HCT116 (cell line): ENCODE results near the gene SF3B1. TPM values are rescaled to one million over a fixed set of nuclear protein-coding genes. Genes with fewer than 3 reads are reported as not detected.

Experiments
- ATAC-seq: fragments of 200-7000 bp; cut with Tn5 transposase; 2 replicates; pipeline ENCODE4 v1.9.1; 2020; ENCODE audit warnings: mild to moderate bottlenecking, moderate library complexity
- BruUV-seq: library from RNA; stranded (reverse); fragments of 400-500 nt; replicated peaks from 2 replicates; lab custom pipeline; 2021; lab: Mats Ljungman, UMichigan
- CTCF ChIA-PET: fragments of 300-600 bp; sonication (Branson Sonifier 250); formaldehyde crosslinking; loops from one replicate; lab custom pipeline; 2021; ENCODE audit warnings: antibody characterized with exemption; lab: Charles Lee
- POLR2A ChIA-PET: fragments of 300-600, 350-600 bp; sonication (Branson Sonifier 250); formaldehyde crosslinking; loops from one replicate; lab custom pipeline; 2021; ENCODE audit warnings: antibody characterized with exemption; lab: Charles Lee
- RAD21 ChIA-PET, 2 experiments: fragments of 300-600 bp; sonication (Branson Sonifier 250); formaldehyde crosslinking; loops; one replicate each; lab custom pipeline; 2023; ENCODE audit warnings: low total read pairs in 2 of 2; ENCODE audit not compliant: uncharacterized antibody in 2 of 2, unreplicated experiment in 2 of 2, low non-redundant PET in 1 of 2; lab: Charles Lee
- DNase-seq: peaks from one replicate; pipeline ENCODE4 v3.0.0-alpha.2; 2010; ENCODE audit warnings: low read depth, low spot score
- H2AFZ ChIP-seq: fragments of 200-600 bp; shearing (Covaris generic), sonication (generic); 2 replicates; pipeline ENCODE4 v1.6.1; 2017; ENCODE audit warnings: low read depth, mixed run types, mixed read lengths, antibody characterized with exemption, low read length; ENCODE audit not compliant: poor library complexity, severe bottlenecking
- H3K27ac ChIP-seq: 2 replicates; pipeline ENCODE4 v1.5.1; 2012; ENCODE audit warnings: low read depth, low read length
- H3K27me3 ChIP-seq: fragments of 200-600 bp; sonication (generic); 2 replicates; pipeline ENCODE4 v1.6.1; 2016; ENCODE audit warnings: mixed run types, low read length, mixed read lengths; ENCODE audit not compliant: insufficient read depth
- H3K36me3 ChIP-seq, 2 experiments: fragments of 200-500 bp in 1 of 2; fragments of 200-600 bp in 1 of 2; sonication (Bioruptor generic) in 1 of 2; sonication (generic) in 1 of 2; 2 replicates each; pipeline versions ENCODE4 v1.5.1 to v1.6.1; 2014 to 2016; ENCODE audit warnings: low read length in 2 of 2, inconsistent platforms in 1 of 2, mixed read lengths in 1 of 2, mixed run types in 1 of 2; ENCODE audit not compliant: insufficient read depth in 2 of 2, control insufficient read depth in 1 of 2
- H3K4me1 ChIP-seq, 2 experiments: fragments of 200-600 bp in 1 of 2; sonication (generic) in 1 of 2; 2 replicates each; pipeline versions ENCODE4 v1.5.1 to v1.6.1; 2012 to 2017; ENCODE audit warnings: low read length in 2 of 2, inconsistent platforms in 1 of 2, mild to moderate bottlenecking in 1 of 2, mixed read lengths in 1 of 2, mixed run types in 1 of 2, moderate library complexity in 1 of 2; ENCODE audit not compliant: insufficient read depth in 2 of 2, control insufficient read depth in 1 of 2
- H3K4me2 ChIP-seq: fragments of 200-600 bp; sonication (generic); 2 replicates; pipeline ENCODE4 v1.6.1; 2017; ENCODE audit warnings: mixed run types, low read length, mixed read lengths
- H3K4me3 ChIP-seq, 2 experiments: fragments of 200-600 bp in 1 of 2; sonication (generic) in 1 of 2; replicated peaks in 1 of 2; 2 replicates each; pipeline ENCODE4 v1.5.1; 2011 to 2016; ENCODE audit warnings: low read length in 2 of 2, control low read depth in 1 of 2, low read depth in 1 of 2, mild to moderate bottlenecking in 1 of 2, mixed read lengths in 1 of 2, mixed run types in 1 of 2
- H3K79me2 ChIP-seq: fragments of 200-600 bp; sonication (generic); 2 replicates; pipeline ENCODE4 v1.6.1; 2017; ENCODE audit warnings: mild to moderate bottlenecking, mixed run types, low read length, moderate library complexity, mixed read lengths; ENCODE audit not compliant: insufficient read depth
- H3K9ac ChIP-seq: fragments of 200-600 bp; sonication (generic); 2 replicates; pipeline ENCODE4 v1.6.1; 2016; ENCODE audit warnings: low read length, mixed read lengths
- H3K9me2 ChIP-seq: fragments of 200-600 bp; sonication (generic), shearing (Covaris generic); 2 replicates; pipeline ENCODE4 v1.6.1; 2017; ENCODE audit warnings: mixed run types, mild to moderate bottlenecking, moderate library complexity; ENCODE audit not compliant: insufficient read depth
- H3K9me3 ChIP-seq, 2 experiments: fragments of 200-500 bp in 1 of 2; fragments of 200-600 bp in 1 of 2; sonication (Bioruptor generic) in 1 of 2; sonication (generic) in 1 of 2; 2 replicates each; pipeline ENCODE4 v1.6.1; 2014 to 2017; ENCODE audit warnings: low read length in 2 of 2, mixed read lengths in 2 of 2, inconsistent platforms in 1 of 2, low read depth in 1 of 2, mild to moderate bottlenecking in 1 of 2, mixed run types in 1 of 2, moderate library complexity in 1 of 2; ENCODE audit not compliant: control insufficient read depth in 1 of 2, insufficient read depth in 1 of 2
- H4K20me1 ChIP-seq: fragments of 200-600 bp; sonication (generic), shearing (Covaris generic); 2 replicates; pipeline ENCODE4 v1.6.1; 2017; ENCODE audit warnings: mixed run types, mild to moderate bottlenecking, moderate library complexity; ENCODE audit not compliant: insufficient read depth
- ATF3 ChIP-seq: IDR thresholded peaks from 2 replicates; pipeline ENCODE4 v1.6.1; 2012
- CEBPB ChIP-seq: IDR thresholded peaks from 2 replicates; pipeline ENCODE4 v1.6.1; 2012; ENCODE audit warnings: low read depth
- EGR1 ChIP-seq: IDR thresholded peaks from 2 replicates; pipeline ENCODE4 v1.6.1; 2012; ENCODE audit warnings: low read depth
- ELF1 ChIP-seq: IDR thresholded peaks from 2 replicates; pipeline ENCODE4 v1.6.1; 2012; ENCODE audit warnings: low read depth, borderline replicate concordance
- EZH2phosphoT487 ChIP-seq: fragments of 200-600 bp; IDR thresholded peaks from 2 replicates; pipeline ENCODE4 v1.6.1; 2018; ENCODE audit warnings: antibody characterized with exemption, borderline replicate concordance
- FOSL1 ChIP-seq: IDR thresholded peaks from 2 replicates; pipeline ENCODE4 v1.6.1; 2012; ENCODE audit warnings: low read depth
- MAX ChIP-seq: IDR thresholded peaks from 2 replicates; pipeline ENCODE4 v1.6.1; 2012
- POLR2A ChIP-seq: IDR thresholded peaks from 2 replicates; pipeline ENCODE4 v1.7.0; 2011; ENCODE audit warnings: borderline replicate concordance; ENCODE audit not compliant: insufficient read depth, insufficient read length; ENCODE audit errors: extremely low read depth
- POLR2AphosphoS5 ChIP-seq: IDR thresholded peaks from 2 replicates; pipeline ENCODE4 v1.6.1; 2011; ENCODE audit warnings: mild to moderate bottlenecking, low read depth, low read length, moderate library complexity
- SIN3A ChIP-seq: IDR thresholded peaks from 2 replicates; pipeline ENCODE4 v1.6.1; 2012; ENCODE audit warnings: low read depth
- SP1 ChIP-seq: IDR thresholded peaks from 2 replicates; pipeline ENCODE4 v1.6.1; 2012; ENCODE audit warnings: low read depth
- SRF ChIP-seq: IDR thresholded peaks from 2 replicates; pipeline ENCODE4 v1.6.1; 2012; ENCODE audit warnings: low read depth
- TCF7L2 ChIP-seq: IDR thresholded peaks from 2 replicates; pipeline ENCODE4 v1.7.0; 2011; ENCODE audit warnings: borderline replicate concordance, inconsistent platforms; ENCODE audit not compliant: insufficient read depth, insufficient read length; ENCODE audit errors: extremely low read depth
- YY1 ChIP-seq: IDR thresholded peaks from 2 replicates; pipeline ENCODE4 v1.6.1; 2011; ENCODE audit warnings: low read length, low read depth, moderate library complexity, mild to moderate bottlenecking; ENCODE audit not compliant: insufficient replicate concordance; ENCODE audit errors: extremely low read depth
- ZBTB33 ChIP-seq: IDR thresholded peaks from 2 replicates; pipeline ENCODE4 v1.6.1; 2011; ENCODE audit warnings: mild to moderate bottlenecking, low read length, moderate library complexity; ENCODE audit not compliant: insufficient replicate concordance; ENCODE audit errors: extremely low read depth
- ZNF274 ChIP-seq: fragments of 200-500 bp; sonication (Bioruptor generic); IDR thresholded peaks from 2 replicates; pipeline ENCODE4 v1.6.1; 2014; ENCODE audit warnings: mild to moderate bottlenecking, low read depth, low read length, inconsistent platforms
- intact Hi-C: fragments of 100-400 bp; cut with micrococcal nuclease; formaldehyde crosslinking; loops from 2 replicates; pipeline ENCODE4 v1.10.0; 2022
- total RNA-seq: library from RNA; stranded (reverse); gene quantifications from one replicate; pipeline ENCODE4 v1.2.1, GENCODE V29; 2021; ENCODE audit not compliant: unreplicated experiment

SF3B1 gene
- total RNA-seq, 1 experiment from 2014 or later = 282 TPM

GRCh38 chr2:197386242-197386641 is 48.6 kb downstream of the SF3B1 start:
- POLR2A ChIA-PET = no interaction called here
- no peaks in the 10 kb centered on the region for H3K9me2 ChIP-seq

More at GRCh38 chr2:197386242-197386641, 48.6 kb downstream of the SF3B1 start:
- Histone ChIP-seq H3K9me3 (no peaks in the 10 kb centered on the region), H3K27ac (no peak overlapping the region), H3K4me2 (no peak overlapping the region), H3K36me3 (peaks cover 2 to 6% of the 10 kb centered on the region in 2 experiments; a peak in 2 of 4 replicates), H3K4me1 (no peaks in the 10 kb centered on the region), H3K9ac (no peak overlapping the region), H2AFZ (no peak overlapping the region), H3K4me3 (no peak overlapping the region), H4K20me1 (no peaks in the 10 kb centered on the region), H3K27me3 (no peaks in the 10 kb centered on the region), H3K79me2 (no peaks in the 10 kb centered on the region)
- CTCF ChIA-PET = no interaction called here
- DNase-seq (no peak), ATAC-seq (no peak)
- RAD21 ChIA-PET = no interaction called here
- TF ChIP-seq FOSL1 (no peak), ZNF274 (no peak), ELF1 (no peak), SIN3A (no peak), MAX (no peak), ZBTB33 (no peak), TCF7L2 (no peak), EGR1 (no peak), EZH2phosphoT487 (no peak), SP1 (no peak), ATF3 (no peak), POLR2AphosphoS5 (no peak), POLR2A (no peak), YY1 (no peak), SRF (no peak), CEBPB (no peak)
- intact Hi-C loops = loop anchor here (5.0 to 10.0 kb wide), 2 partner anchors 391 to 1091 kb away; no protein-coding TSS in a partner anchor
- BruUV-seq = no TSS peak
